Activated CD4-positive, alpha-beta memory T cell treated with anti-CD3 and anti-CD28 coated beads for 36 hours (primary cell): ENCODE measurements around the gene NPSR1. TPM values are rescaled to one million over a fixed set of nuclear protein-coding genes. Genes with fewer than 3 reads are reported as not detected.
"Not testable (repeated sequence)": the region's sequence is repeated elsewhere in the genome, so short reads cannot be mapped to it uniquely, and the experiment has no call there.

Experiments used
- CTCF ChIA-PET: fragments of 350-600 bp; sonication (Branson Sonifier 250); formaldehyde crosslinking; loops from one replicate; lab custom pipeline; 2021; ENCODE audit warnings: antibody characterized with exemption, inconsistent platforms; lab: Charles Lee
- POLR2A ChIA-PET: fragments of 350-600 bp; sonication (Branson Sonifier 250); formaldehyde crosslinking; loops from one replicate; lab custom pipeline; 2021; ENCODE audit warnings: antibody characterized with exemption; lab: Charles Lee
- DNase-seq: peaks from one replicate; pipeline ENCODE4 v3.0.0-alpha.2; 2020
- H3K27ac Mint-ChIP-seq: one replicate; pipeline ENCODE4 v1.8.0; 2021; ENCODE audit warnings: mixed read lengths
- H3K27me3 Mint-ChIP-seq: one replicate; pipeline ENCODE4 v1.8.0; 2021; ENCODE audit warnings: mixed read lengths
- H3K36me3 Mint-ChIP-seq: one replicate; pipeline ENCODE4 v1.8.0; 2021; ENCODE audit warnings: mixed read lengths
- H3K4me1 Mint-ChIP-seq: one replicate; pipeline ENCODE4 v1.8.0; 2021; ENCODE audit warnings: low read depth, mixed read lengths
- H3K4me3 Mint-ChIP-seq: one replicate; pipeline ENCODE4 v1.8.0; 2021; ENCODE audit warnings: mild to moderate bottlenecking, mixed read lengths
- H3K9me3 Mint-ChIP-seq: one replicate; pipeline ENCODE4 v1.8.0; 2021; ENCODE audit warnings: mixed read lengths
- intact Hi-C: fragments of 100-400 bp; cut with micrococcal nuclease; formaldehyde crosslinking; loops from one replicate; pipeline ENCODE4 v1.15.1; 2023
- total RNA-seq, 2 experiments: library from RNA; stranded (reverse); gene quantifications; one replicate each; pipeline ENCODE4 v1.2.3, GENCODE V29; 2021

NPSR1 gene
- total RNA-seq, 2 experiments from 2014 or later, result not detected

DNA sequence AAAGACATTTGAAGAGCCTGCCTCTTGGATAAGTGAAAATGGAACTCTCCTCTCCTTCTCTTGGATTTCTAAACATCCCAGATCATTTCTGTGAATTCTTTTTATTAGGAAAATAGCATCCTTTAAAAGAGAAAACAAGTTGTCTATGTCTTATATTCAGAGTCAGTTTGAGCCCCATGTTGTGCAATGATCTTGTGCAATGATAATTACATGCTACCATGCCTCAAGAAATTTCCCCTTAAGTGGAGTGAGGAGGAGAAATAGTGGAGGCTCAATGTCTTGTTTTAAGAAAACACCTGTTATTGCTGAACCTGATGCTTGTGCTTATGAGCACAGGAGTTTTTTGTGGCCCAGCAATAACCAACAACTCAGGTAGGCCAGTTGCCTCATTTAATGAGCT, 103.6 kb downstream of the NPSR1 start:
- ChIA-PET POLR2A (interaction anchor here (0.6 kb wide), 1 partner anchor 37 kb away, joined by 3 read pairs; no protein-coding TSS in a partner anchor), CTCF (no interaction called here)
- H3K27ac Mint-ChIP-seq, result no peak overlapping the region
- H3K36me3 Mint-ChIP-seq, result no peaks in the 10 kb centered on the region
- intact Hi-C loops, result no loop called here
- DNase-seq, result no peak
- peaks cover 8% of the 10 kb centered on the region for H3K27me3 Mint-ChIP-seq
- H3K9me3 Mint-ChIP-seq, result no peaks in the 10 kb centered on the region
- H3K4me1 Mint-ChIP-seq, result no peaks in the 10 kb centered on the region
- H3K4me3 Mint-ChIP-seq, result no peak overlapping the region

DNA sequence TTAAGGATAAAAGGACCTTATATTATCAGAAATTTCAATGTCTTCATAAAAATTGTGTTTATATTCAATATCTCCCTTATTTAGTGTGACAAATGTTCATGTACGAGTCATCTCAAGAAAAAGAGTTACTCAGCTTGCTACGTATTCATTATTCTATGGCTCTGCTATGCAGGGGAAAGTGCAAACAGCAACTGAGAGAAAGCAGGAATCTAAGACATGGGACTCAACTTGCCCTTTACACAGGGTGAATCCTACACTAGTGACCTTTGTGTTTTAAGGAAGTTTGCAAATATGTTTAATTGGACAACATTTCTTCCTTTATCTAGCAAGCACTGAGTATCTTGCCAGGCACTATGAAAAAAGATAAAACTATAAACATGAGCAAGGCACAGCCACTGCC, 104.7 kb downstream of the NPSR1 start:
- ChIA-PET CTCF (no interaction called here), POLR2A (no interaction called here)
- intact Hi-C loops, result no loop called here
- H3K36me3 Mint-ChIP-seq, result no peaks in the 10 kb centered on the region
- no peaks in the 10 kb centered on the region for H3K4me1 Mint-ChIP-seq
- no peak overlapping the region for H3K27ac Mint-ChIP-seq
- H3K27me3 Mint-ChIP-seq, result peaks cover 6% of the 10 kb centered on the region
- H3K9me3 Mint-ChIP-seq, result no peaks in the 10 kb centered on the region
- H3K4me3 Mint-ChIP-seq, result no peak overlapping the region
- DNase-seq, result no peak

DNA sequence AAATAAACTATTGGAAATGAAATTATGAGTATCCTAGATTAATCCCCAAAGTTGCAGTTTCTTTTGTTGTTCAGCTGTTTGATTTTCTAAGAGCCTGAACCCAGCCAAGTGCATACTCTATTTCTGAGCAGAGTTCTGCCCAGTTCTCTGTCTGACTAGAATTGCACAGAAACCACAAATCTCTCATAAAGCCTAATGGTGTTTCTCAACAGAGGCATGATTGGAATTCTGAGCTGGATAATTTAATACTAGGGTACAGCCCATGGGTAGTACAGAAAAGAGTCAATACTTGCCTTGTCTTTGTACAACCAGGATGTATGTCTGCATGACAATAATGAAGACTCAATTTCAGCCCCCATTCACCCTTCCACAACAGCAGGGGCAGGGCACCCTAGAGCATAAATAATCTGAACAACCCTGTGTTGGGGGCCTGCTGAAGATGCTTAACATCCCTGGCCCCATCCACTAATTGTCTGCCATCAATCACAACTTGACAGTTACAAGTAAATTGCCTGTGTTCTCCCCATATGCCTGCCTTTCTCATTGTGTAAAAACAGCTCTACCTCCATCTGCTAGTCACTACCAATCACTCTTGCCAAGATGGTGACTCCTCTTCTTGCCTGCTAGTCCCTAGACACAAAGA, 114.4 kb downstream of the NPSR1 start:
- ChIA-PET CTCF (no interaction called here), POLR2A (no interaction called here)
- H3K36me3 Mint-ChIP-seq, result no peaks in the 10 kb centered on the region
- no peak for DNase-seq
- no peaks in the 10 kb centered on the region for H3K27me3 Mint-ChIP-seq
- H3K9me3 Mint-ChIP-seq, result peaks cover 3% of the 10 kb centered on the region
- no peak overlapping the region for H3K4me3 Mint-ChIP-seq
- no peak overlapping the region for H3K27ac Mint-ChIP-seq
- intact Hi-C loops, result no loop called here
- H3K4me1 Mint-ChIP-seq, result no peaks in the 10 kb centered on the region

DNA sequence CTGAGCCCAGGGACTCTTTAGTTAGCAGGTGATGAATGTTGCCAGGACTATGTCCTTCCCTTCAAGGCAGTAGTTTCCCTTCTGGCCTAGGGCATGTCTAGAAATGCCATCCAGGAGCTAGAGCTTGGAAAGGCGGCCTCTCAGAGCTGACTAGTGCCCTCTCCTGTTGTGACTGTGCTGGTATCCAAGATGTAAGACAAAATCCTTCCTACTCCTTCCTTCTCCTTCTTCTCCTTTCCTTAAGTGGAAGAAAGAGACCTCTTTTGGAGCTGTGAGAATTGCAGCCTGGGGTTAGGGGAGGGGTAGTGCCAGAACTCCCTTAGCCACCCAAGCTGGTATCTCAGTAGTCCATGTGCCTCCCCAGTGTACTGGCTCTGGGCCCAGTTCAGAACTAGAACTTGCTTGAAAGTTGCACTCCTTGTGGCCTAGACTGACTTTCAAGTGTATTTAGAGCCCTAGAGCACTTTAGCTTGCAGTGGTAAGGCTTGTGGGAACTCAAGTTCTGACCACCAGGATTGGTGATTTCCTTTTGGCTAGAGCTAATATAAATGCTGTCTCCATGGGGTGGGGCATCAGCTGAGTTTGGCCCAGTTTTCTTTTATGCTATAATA, 118.8 kb downstream of the NPSR1 start:
- Mint-ChIP-seq H3K4me1 (no peaks in the 10 kb centered on the region), H3K27me3 (peaks cover 2% of the 10 kb centered on the region), H3K36me3 (no peaks in the 10 kb centered on the region), H3K9me3 (peaks cover 6% of the 10 kb centered on the region), H3K27ac (no peak overlapping the region), H3K4me3 (no peak overlapping the region)
- ChIA-PET CTCF (interaction anchor here (0.8 kb wide), 1 partner anchor 97 kb away, joined by 3 read pairs; no protein-coding TSS in a partner anchor), POLR2A (no interaction called here)
- intact Hi-C loops, result no loop called here
- no peak for DNase-seq

DNA sequence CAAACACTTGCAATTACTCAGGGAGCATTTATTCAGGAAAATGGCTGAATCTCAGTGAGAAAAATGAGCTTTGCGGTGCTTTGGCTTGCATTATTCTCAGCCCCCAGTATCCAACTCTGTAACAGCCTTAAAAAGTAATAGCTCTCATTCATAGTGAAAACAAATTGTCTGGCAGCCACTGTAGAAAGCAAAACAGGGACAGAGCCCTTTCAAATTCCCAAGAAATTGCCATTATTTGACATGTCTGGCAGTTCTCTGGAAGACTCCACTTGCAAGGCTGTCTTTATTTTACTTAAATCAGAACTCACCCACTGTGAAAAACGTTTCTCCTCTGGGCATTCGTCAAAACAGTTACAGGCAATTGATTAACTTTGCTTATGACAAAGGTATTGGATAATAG, 122.5 kb downstream of the NPSR1 start:
- ChIA-PET CTCF (no interaction called here), POLR2A (no interaction called here)
- no peak overlapping the region for H3K4me3 Mint-ChIP-seq
- H3K27me3 Mint-ChIP-seq, result peaks cover 2% of the 10 kb centered on the region
- intact Hi-C loops, result no loop called here
- H3K36me3 Mint-ChIP-seq, result no peaks in the 10 kb centered on the region
- peaks cover 26% of the 10 kb centered on the region for H3K9me3 Mint-ChIP-seq
- DNase-seq, result no peak
- H3K4me1 Mint-ChIP-seq, result no peaks in the 10 kb centered on the region
- no peak overlapping the region for H3K27ac Mint-ChIP-seq

DNA sequence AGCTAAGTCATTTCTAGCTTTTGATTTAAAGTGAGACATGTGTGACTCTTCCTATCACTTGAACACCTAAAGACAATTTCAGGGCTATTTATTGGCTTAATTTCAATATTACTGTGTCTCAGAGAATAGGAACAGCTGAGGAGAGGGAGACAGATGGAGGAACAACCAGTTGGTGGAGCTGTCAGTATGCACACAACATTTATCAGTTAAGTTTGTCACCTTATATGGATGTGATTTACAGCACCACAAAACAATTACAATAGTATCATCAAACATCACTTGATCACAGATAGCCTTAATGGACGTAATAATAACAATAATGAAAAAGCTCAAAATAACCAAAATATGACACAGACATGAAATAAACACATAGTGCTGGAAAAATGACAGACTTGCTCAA, 129.6 kb downstream of the NPSR1 start:
- ChIA-PET CTCF (no interaction called here), POLR2A (no interaction called here)
- peaks cover 6% of the 10 kb centered on the region for H3K27me3 Mint-ChIP-seq
- H3K4me3 Mint-ChIP-seq, result no peak overlapping the region
- H3K4me1 Mint-ChIP-seq, result no peaks in the 10 kb centered on the region
- intact Hi-C loops, result no loop called here
- H3K36me3 Mint-ChIP-seq, result no peaks in the 10 kb centered on the region
- H3K9me3 Mint-ChIP-seq, result peaks cover 12% of the 10 kb centered on the region
- no peak for DNase-seq
- no peak overlapping the region for H3K27ac Mint-ChIP-seq

DNA sequence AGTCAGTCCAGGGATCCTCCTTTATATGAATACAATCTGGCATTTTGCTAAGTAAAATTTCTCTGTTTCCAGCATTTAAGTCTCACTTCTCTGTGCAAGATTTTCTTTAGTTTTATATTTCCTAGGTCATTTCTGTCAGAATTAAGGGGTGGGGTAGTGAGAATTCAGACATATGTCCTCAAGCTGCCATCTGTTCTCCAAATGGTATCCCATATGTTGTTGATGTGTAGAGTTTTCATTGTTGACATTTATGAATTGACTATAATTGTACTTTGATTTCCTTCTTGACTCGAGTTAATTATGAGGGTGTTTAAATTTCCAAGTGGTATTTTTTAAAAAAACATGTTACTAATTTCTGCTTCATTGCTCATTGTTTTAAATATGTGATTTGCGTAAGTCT, 148.8 kb downstream of the NPSR1 start:
- CTCF ChIA-PET, result no interaction called here
- Mint-ChIP-seq H3K27ac (no peak overlapping the region), H3K27me3 (peaks cover 15% of the 10 kb centered on the region), H3K4me3 (no peak overlapping the region), H3K4me1 (no peaks in the 10 kb centered on the region), H3K36me3 (no peaks in the 10 kb centered on the region), H3K9me3 (peaks cover 2% of the 10 kb centered on the region)
- POLR2A ChIA-PET, result no interaction called here
- DNase-seq, result no peak
- intact Hi-C loops, result no loop called here

DNA sequence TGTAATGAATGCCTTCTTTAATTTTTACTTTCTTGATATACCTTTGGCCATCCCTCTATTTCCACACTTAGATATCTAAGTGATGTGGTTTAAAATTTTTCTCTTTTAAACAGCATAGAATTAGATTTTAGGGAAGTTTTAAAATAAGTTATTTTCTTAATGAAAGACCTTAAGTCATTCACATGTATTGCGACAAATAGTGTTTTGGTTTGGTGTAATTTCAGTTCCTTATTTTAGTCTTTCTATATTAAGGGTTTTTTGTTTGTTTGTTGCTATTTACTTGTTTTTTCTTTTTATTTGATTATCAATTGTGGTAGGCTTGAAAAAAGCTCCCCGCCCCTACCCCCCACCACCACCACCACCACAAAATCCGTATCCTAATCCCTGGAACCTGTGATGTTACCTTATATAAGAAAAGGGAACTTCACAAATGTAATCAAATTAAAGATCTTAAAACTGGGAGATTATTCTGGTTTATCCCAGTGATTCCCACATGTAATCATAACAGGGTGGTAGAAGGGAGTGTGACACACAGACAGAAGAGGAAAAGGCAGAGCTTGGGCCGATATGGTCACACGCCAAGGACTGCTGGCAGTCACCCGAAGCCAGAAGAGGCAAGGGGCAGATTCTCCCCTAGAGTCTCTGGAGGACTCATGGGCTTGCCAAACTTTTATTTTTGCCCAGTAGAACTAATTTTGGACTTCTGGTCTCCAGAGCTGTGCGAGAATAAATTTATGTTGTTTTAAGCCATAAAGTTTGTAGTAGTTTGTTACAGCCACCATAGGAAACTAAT, 149.7 kb downstream of the NPSR1 start:
- peaks cover 15% of the 10 kb centered on the region for H3K27me3 Mint-ChIP-seq
- H3K4me3 Mint-ChIP-seq, result no peak overlapping the region
- no peak overlapping the region for H3K27ac Mint-ChIP-seq
- ChIA-PET POLR2A (no interaction called here), CTCF (no interaction called here)
- DNase-seq, result no peak
- no peaks in the 10 kb centered on the region for H3K9me3 Mint-ChIP-seq
- intact Hi-C loops, result no loop called here
- no peaks in the 10 kb centered on the region for H3K4me1 Mint-ChIP-seq
- no peaks in the 10 kb centered on the region for H3K36me3 Mint-ChIP-seq

DNA sequence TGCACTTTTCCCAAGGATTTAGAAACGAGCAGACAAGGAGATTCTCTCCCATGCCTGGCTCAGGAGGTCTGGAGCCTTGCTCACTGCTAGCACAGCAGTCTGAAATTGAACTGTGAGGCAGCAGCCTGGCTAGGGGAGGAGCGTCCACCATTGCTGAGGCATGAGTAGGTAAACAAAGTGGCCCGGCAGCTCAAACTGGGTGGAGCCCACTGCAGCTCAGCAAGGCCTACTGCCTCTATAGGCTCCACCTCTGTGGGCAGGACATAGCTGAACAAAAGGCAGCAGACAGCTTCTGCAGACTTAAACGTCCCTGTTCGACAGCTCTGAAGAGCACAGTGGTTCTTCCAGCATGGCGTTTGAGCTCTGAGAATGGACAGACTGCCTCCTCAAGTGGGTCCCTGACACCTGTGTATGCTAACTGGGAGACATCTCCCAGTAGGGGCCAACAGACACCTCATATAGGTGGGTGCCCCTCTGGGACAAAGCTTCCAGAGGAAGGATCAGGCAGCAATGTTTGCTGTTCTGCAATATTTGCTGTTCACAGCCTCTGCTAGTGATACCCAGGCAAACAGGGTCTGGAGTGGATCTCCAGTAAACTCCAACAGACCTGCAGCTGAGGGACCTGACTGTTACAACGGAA, 156.3 kb downstream of the NPSR1 start:
- peaks cover 18% of the 10 kb centered on the region for H3K27me3 Mint-ChIP-seq
- H3K27ac Mint-ChIP-seq, H3K36me3 Mint-ChIP-seq, H3K4me3 Mint-ChIP-seq, POLR2A ChIA-PET, H3K9me3 Mint-ChIP-seq, intact Hi-C loops, H3K4me1 Mint-ChIP-seq, DNase-seq: not testable (repeated sequence)
- CTCF ChIA-PET, result interaction anchor here (1.0 kb wide), 1 partner anchor 10 kb away, joined by 3 read pairs; no protein-coding TSS in a partner anchor

DNA sequence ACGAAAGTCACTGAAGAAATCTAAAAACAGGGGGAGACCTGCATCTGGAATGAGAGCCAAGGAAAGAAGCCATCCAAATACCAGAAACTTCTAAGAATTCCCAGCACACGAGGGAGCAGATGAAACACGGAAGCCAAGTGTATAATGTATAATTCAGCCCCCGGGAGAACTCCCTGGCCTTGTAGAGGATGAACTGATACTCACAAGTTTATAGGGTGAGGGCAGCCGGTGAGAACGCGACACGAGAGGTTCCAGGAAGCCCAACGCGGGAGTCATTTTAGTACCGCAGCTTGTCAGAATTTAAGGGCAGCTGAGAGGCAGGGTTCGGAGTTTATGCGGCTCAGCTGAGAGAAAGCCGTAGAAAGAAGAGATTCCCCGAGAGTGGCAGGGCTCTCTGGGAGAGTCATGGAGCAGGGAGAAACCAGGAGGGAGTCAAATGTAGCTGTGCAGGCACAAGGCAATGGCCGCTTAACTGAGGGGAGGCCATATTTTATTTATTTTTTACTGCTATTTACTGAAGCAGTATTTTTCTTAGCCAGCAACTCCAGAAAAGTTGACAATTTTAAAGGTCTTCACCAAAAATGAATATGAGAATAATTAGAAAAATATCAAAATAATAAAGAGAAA, 164.0 kb downstream of the NPSR1 start:
- Mint-ChIP-seq H3K27me3 (no peaks in the 10 kb centered on the region), H3K36me3 (no peaks in the 10 kb centered on the region), H3K27ac (no peak overlapping the region), H3K4me3 (no peak overlapping the region), H3K4me1 (no peaks in the 10 kb centered on the region), H3K9me3 (no peaks in the 10 kb centered on the region)
- intact Hi-C loops, result no loop called here
- POLR2A ChIA-PET, result no interaction called here
- CTCF ChIA-PET, result interaction anchor here (0.6 to 1.1 kb wide), 3 partner anchors 46 to 132 kb away, joined by 3 to 4 read pairs (median 3); no protein-coding TSS in a partner anchor
- DNase-seq, result no peak

DNA sequence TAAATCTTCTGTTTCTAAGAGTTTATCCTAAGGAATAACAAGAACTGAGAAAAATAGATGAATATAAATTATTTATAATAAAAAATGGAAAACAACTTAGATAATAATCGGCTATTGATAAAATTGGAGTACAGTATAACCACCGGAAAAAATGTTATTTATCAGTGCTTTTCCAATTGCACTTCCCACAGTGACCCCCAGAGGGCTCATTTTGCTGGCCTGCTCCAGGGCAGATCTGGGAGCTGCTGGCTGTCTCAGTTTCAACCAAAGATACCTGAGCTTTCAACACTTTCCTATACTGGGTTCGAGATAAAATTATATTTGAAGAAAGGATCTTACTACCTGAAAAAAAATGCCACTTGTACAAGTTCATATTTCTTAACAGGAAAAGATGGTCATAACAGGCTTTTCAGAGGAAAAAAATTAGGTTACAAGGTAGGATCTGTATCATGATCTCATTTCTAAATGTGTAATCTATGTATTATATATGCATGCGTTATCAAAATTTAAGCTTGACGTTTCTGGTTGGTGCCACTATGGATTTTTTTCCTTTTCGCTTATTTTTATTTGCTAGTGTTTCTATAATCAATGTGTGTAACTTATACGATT, 165.7 kb downstream of the NPSR1 start:
- ChIA-PET CTCF (interaction anchor here (0.7 to 3.0 kb wide), 12 partner anchors 9 to 801 kb away, joined by 3 to 9 read pairs (median 3); no protein-coding TSS in a partner anchor), POLR2A (no interaction called here)
- Mint-ChIP-seq H3K27ac (no peak overlapping the region), H3K4me3 (no peak overlapping the region), H3K36me3 (no peaks in the 10 kb centered on the region), H3K27me3 (no peaks in the 10 kb centered on the region), H3K9me3 (no peaks in the 10 kb centered on the region), H3K4me1 (no peaks in the 10 kb centered on the region)
- DNase-seq, result peak; percentile 68
- intact Hi-C loops, result loop anchor here (1.0 to 2.0 kb wide), 2 partner anchors 105 to 214 kb away; partner anchors contain the start of gene DPY19L1
